Measurements from ENCODE around the gene ERCC5. TPM values are rescaled to one million over a fixed set of nuclear protein-coding genes. Genes with fewer than 3 reads are reported as not detected.

ERCC5 gene
- total RNA-seq, 1 donor from 2014 or later, result 51.3 TPM

GRCh38 chr13:102805680-102806079 lies 40.2 kb upstream of the ERCC5 start:
- H3K36me3 ChIP-seq, result no peaks in the 10 kb centered on the region
- intact Hi-C loops (cut with DNase I), result no loop called here
- DNase-seq, result no peak
- H3K27ac ChIP-seq, result no peak overlapping the region
- H3K4me1 ChIP-seq, result peaks cover 13% of the 10 kb centered on the region
- TF ChIP-seq CTCF (IDR thresholded peaks at IDR 0.05), result no peak
- H3K9me3 ChIP-seq, result peaks cover under 1% of the 10 kb centered on the region
- no peak overlapping the region for H3K4me3 ChIP-seq
- ATAC-seq, result no peak
- no peaks in the 10 kb centered on the region for H3K27me3 ChIP-seq (ENCODE audit: low read depth)

GRCh38 chr13:102807699-102808098 lies 38.1 kb upstream of the ERCC5 start:
- no peaks in the 10 kb centered on the region for H3K27me3 ChIP-seq (ENCODE audit: low read depth)
- no peak overlapping the region for H3K27ac ChIP-seq
- ATAC-seq (no peak), DNase-seq (no peak)
- H3K4me3 ChIP-seq, result no peak overlapping the region
- no peak for TF ChIP-seq CTCF (IDR thresholded peaks at IDR 0.05)
- H3K9me3 ChIP-seq, result peaks cover 4% of the 10 kb centered on the region
- intact Hi-C loops (cut with DNase I), result no loop called here
- no peaks in the 10 kb centered on the region for H3K36me3 ChIP-seq
- no peaks in the 10 kb centered on the region for H3K4me1 ChIP-seq

- Histone ChIP-seq H3K9me3 (peaks cover 4% of the 10 kb centered on the region), H3K27ac (no peak overlapping the region), H3K4me3 (no peak overlapping the region), H3K27me3 (ENCODE audit: low read depth) (no peaks in the 10 kb centered on the region), H3K4me1 (no peaks in the 10 kb centered on the region), H3K36me3 (peaks cover 23% of the 10 kb centered on the region)
- ATAC-seq, result no peak
- TF ChIP-seq CTCF (IDR thresholded peaks at IDR 0.05), result no peak
- intact Hi-C loops (cut with DNase I), result no loop called here
- DNase-seq, result no peak
Measured at GRCh38 chr13:102812611-102813287, 33.1 kb upstream of the ERCC5 start.

GRCh38 chr13:102814025-102814607 lies 31.7 kb upstream of the ERCC5 start:
- no peak overlapping the region for H3K4me3 ChIP-seq
- H3K4me1 ChIP-seq, result no peaks in the 10 kb centered on the region
- H3K9me3 ChIP-seq, result peaks cover 4% of the 10 kb centered on the region
- ATAC-seq, result no peak
- intact Hi-C loops (cut with DNase I), result no loop called here
- H3K36me3 ChIP-seq, result peaks cover 26% of the 10 kb centered on the region
- TF ChIP-seq CTCF (IDR thresholded peaks at IDR 0.05), result no peak
- no peaks in the 10 kb centered on the region for H3K27me3 ChIP-seq (ENCODE audit: low read depth)
- no peak overlapping the region for H3K27ac ChIP-seq
- DNase-seq, result no peak

GRCh38 chr13:102814793-102815192 lies 31.0 kb upstream of the ERCC5 start:
- ATAC-seq (no peak), DNase-seq (no peak)
- Histone ChIP-seq H3K4me1 (no peaks in the 10 kb centered on the region), H3K27ac (no peak overlapping the region), H3K9me3 (peaks cover 4% of the 10 kb centered on the region), H3K36me3 (peaks cover 32% of the 10 kb centered on the region), H3K27me3 (ENCODE audit: low read depth) (no peaks in the 10 kb centered on the region), H3K4me3 (no peak overlapping the region)
- TF ChIP-seq CTCF (IDR thresholded peaks at IDR 0.05), result no peak
- intact Hi-C loops (cut with DNase I), result no loop called here
